AG10803 (cell line): ENCODE measurements around the gene ARL16.

Source experiments
- DNase-seq: peaks from one replicate; pipeline ENCODE4 v3.0.0; 2010; ENCODE audit warnings: low read depth
- H3K4me3 ChIP-seq: 2 replicates; pipeline ENCODE4 v1.5.1; 2011; ENCODE audit warnings: mild to moderate bottlenecking, low read length, control low read depth
- CTCF ChIP-seq: conservative IDR thresholded peaks from 2 replicates; pipeline ENCODE4 v1.5.1; 2011; ENCODE audit warnings: mild to moderate bottlenecking, low read length, control low read depth, inconsistent platforms

The ARL16 gene

GRCh38 chr17:81673561-81674258, 9.9 kb downstream of the ARL16 start:
- no peak overlapping the region for H3K4me3 ChIP-seq
- no peak for TF ChIP-seq CTCF
- DNase-seq, result no peak

- no peak for DNase-seq
- TF ChIP-seq CTCF, result no peak
- H3K4me3 ChIP-seq, result no peak overlapping the region
Measured at GRCh38 chr17:81672954-81673353, 10.6 kb downstream of the ARL16 start.

GRCh38 chr17:81672504-81672903, 11.1 kb downstream of the ARL16 start:
- H3K4me3 ChIP-seq, result no peak overlapping the region
- TF ChIP-seq CTCF, result no peak
- no peak for DNase-seq

- no peak for DNase-seq
- no peak overlapping the region for H3K4me3 ChIP-seq
- TF ChIP-seq CTCF, result no peak
Measured at GRCh38 chr17:81667754-81668153, 15.8 kb downstream of the ARL16 start.

GRCh38 chr17:81666342-81667191, 17.0 kb downstream of the ARL16 start, which contains the start of the genes CCDC137 and OXLD1:
Gene CCDC137 (plus strand): TSS chr17:81666737. CDS start chr17:81666767, 30 bp downstream.
Gene OXLD1 (minus strand): TSS chr17:81666605. CDS start chr17:81666577, 28 bp downstream.
- DNase-seq, result peak; percentile 97
- no peak for TF ChIP-seq CTCF
- H3K4me3 ChIP-seq, result peak within 1 kb of the TSS; percentile 61

GRCh38 chr17:81666092-81666341, 17.6 kb downstream of the ARL16 start:
- DNase-seq, result peak; percentile 18
- peak overlapping the region; percentile 61 for H3K4me3 ChIP-seq
- TF ChIP-seq CTCF, result no peak
